PC-3 (cell line): ENCODE measurements around the gene UGGT1.

Experiments
- CTCF ChIP-seq: fragments of 300-600 bp; sonication (generic); conservative IDR thresholded peaks from 2 replicates; pipeline ENCODE4 v1.5.1; 2017; ENCODE audit warnings: antibody characterized with exemption, low read depth, mild to moderate bottlenecking, low read length
- EZH2 ChIP-seq: fragments of 300-600 bp; sonication (generic); IDR thresholded peaks from one replicate; pipeline ENCODE4 v1.6.1; 2017; ENCODE audit warnings: antibody characterized with exemption, mild to moderate bottlenecking, low read length; ENCODE audit not compliant: unreplicated experiment

GRCh38 chr2:128053331-128053730 lies 37.7 kb upstream of the UGGT1 start:
- TF ChIP-seq CTCF (no peak), EZH2 (no peak)
